AG04450 (cell line): ENCODE data around the gene STK10. TPM values are rescaled to one million over a fixed set of nuclear protein-coding genes. Genes with fewer than 3 reads are reported as not detected.

Source experiments
- CTCF ChIA-PET: fragments of 300-600, 350-600 bp; formaldehyde crosslinking; extraction: SDS; loops from one replicate; lab custom pipeline; 2022; ENCODE audit warnings: antibody characterized with exemption, inconsistent platforms; lab: Charles Lee
- POLR2A ChIA-PET: fragments of 350-600 bp; formaldehyde crosslinking; extraction: SDS; loops from one replicate; lab custom pipeline; 2021; ENCODE audit warnings: antibody characterized with exemption, inconsistent platforms; lab: Yijun Ruan, JAX
- DNase-seq: peaks from one replicate; pipeline ENCODE4 v3.0.0-alpha.2; 2011; ENCODE audit warnings: low read depth, low spot score
- H3K27ac ChIP-seq: one replicate; pipeline ENCODE4 v1.5.1; 2012; ENCODE audit warnings: low read depth, low read length, control low read depth
- H3K27me3 ChIP-seq: one replicate; pipeline ENCODE4 v1.6.0; 2012; ENCODE audit warnings: low read length; ENCODE audit not compliant: control insufficient read depth, insufficient read depth
- H3K4me3 ChIP-seq: 2 replicates; pipeline ENCODE4 v1.5.1; 2011; ENCODE audit warnings: mild to moderate bottlenecking, low read depth, low read length, control low read depth
- H3K9me3 ChIP-seq: 2 replicates; pipeline ENCODE4 v1.5.1; 2012; ENCODE audit warnings: low read length; ENCODE audit not compliant: control insufficient read depth, insufficient read depth
- polyA plus RNA-seq: library from polyadenylated mRNA; depleted of rRNA; stranded (reverse); fragments of >200 nt; gene quantifications from 2 replicates; pipeline ENCODE4 v1.2.3, GENCODE V29; 2011
- TF ChIP-seq, protein P1 (sequence below): IDR thresholded peaks from 2 replicates; pipeline ENCODE4 v1.5.1; 2011; ENCODE audit warnings: low read depth, low read length, control low read depth, inconsistent platforms

Gene STK10
- polyA plus RNA-seq, 1 experiment, result 7.8 TPM

DNA sequence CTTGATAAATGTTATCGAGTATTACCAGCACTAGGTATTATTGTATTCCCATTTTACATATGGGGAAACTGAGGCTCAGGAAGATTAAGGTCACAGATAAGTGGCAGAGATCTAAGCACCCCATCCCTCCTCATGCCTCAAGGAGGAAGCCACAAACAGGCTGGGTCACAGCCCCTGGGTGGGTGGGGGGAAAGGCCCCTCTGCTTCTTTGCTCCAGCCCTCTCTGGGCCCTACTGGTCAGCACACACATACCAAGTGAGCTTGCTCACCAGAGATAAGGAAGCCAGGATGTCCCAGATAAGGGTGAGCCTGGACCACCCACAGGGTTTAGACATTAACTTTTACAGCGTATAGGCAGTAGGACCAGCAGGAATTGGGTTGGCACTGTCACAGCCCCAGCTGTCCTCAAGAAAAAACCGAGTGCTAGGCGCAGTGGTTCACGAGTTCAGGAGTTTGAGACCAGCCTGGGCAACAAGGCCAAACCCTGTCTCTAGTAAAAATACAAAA is 45.3 kb downstream of the STK10 start:
- ChIA-PET CTCF (interaction anchor here (1.7 kb wide), 1 partner anchor 46 kb away, joined by 3 read pairs; no protein-coding TSS in a partner anchor), POLR2A (no interaction called here)
- DNase-seq, result no peak
- no peak overlapping the region for H3K4me3 ChIP-seq
- H3K27me3 ChIP-seq, result no peaks in the 10 kb centered on the region
- H3K27ac ChIP-seq, result no peak overlapping the region
- TF ChIP-seq, protein P1, sequence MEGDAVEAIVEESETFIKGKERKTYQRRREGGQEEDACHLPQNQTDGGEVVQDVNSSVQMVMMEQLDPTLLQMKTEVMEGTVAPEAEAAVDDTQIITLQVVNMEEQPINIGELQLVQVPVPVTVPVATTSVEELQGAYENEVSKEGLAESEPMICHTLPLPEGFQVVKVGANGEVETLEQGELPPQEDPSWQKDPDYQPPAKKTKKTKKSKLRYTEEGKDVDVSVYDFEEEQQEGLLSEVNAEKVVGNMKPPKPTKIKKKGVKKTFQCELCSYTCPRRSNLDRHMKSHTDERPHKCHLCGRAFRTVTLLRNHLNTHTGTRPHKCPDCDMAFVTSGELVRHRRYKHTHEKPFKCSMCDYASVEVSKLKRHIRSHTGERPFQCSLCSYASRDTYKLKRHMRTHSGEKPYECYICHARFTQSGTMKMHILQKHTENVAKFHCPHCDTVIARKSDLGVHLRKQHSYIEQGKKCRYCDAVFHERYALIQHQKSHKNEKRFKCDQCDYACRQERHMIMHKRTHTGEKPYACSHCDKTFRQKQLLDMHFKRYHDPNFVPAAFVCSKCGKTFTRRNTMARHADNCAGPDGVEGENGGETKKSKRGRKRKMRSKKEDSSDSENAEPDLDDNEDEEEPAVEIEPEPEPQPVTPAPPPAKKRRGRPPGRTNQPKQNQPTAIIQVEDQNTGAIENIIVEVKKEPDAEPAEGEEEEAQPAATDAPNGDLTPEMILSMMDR, result no peak
- peaks cover under 1% of the 10 kb centered on the region; the same call in 1 of the 2 replicates for H3K9me3 ChIP-seq

DNA sequence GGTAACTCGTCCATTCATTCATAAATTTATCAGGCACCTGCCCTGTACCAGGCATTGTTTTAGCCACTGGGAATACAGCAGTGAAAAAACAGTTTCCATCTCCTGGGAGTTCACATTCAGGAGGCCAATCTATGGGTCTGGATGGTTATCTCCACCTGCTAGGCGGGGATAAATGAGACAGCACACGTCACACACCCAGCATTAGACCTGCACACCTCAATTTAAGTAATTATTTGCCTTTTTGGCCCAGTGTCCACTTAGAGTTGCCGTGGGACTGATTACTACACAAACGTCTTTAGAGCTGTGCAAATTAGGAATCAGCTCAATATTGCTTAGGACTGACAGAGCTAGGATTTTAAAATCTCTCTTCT is 46.1 kb downstream of the STK10 start:
- no peak overlapping the region for H3K27ac ChIP-seq
- H3K9me3 ChIP-seq, result peaks cover 4% of the 10 kb centered on the region
- no peaks in the 10 kb centered on the region for H3K27me3 ChIP-seq
- H3K4me3 ChIP-seq, result no peak overlapping the region
- POLR2A ChIA-PET, result no interaction called here
- DNase-seq, result no peak
- TF ChIP-seq, protein P1, result no peak
- CTCF ChIA-PET, result interaction anchor here (0.8 to 1.7 kb wide), 2 partner anchors 18 to 47 kb away, joined by 3 read pairs; no protein-coding TSS in a partner anchor

DNA sequence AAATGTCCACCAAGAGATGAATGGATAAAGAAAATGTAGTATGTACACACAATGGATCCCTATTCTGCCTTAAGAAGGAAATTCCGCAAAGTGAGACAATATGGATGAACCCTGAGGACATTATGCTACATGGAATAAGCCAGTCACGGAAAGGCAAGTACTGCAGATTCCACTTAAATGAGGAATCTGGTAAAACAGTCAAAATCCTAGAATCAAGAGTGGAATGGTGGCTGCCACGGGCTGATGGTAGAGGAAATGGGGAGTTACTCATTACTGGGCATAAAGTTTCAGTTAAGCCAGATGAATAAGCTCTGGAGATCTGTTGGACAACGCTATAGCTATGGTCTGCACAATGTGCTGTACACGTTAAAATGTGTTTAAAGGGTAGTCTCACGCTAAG is 47.2 kb downstream of the STK10 start:
- CTCF ChIA-PET, result no interaction called here
- POLR2A ChIA-PET, result no interaction called here
- Histone ChIP-seq H3K4me3 (no peak overlapping the region), H3K27ac (no peak overlapping the region), H3K9me3 (peaks cover 4% of the 10 kb centered on the region), H3K27me3 (no peaks in the 10 kb centered on the region)
- no peak for DNase-seq
- TF ChIP-seq, protein P1, result no peak

DNA sequence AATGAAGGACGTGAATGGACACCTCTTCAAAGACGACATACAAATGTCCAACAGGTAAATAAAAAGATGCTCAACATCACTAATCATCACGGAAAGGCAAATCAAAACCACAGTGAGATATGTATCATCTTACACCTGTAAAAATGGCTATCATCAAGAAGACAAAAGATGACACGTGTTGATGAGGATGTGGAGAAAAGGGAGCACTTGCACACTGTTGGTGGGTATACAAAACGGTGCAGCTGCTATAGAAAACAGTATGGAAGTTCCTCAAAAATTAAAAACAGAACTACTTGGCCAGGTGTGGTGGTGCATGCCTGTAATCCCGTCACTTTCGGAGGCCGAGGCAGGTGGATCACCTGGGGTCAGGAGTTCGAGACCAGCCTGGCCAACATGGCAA is 47.9 kb downstream of the STK10 start:
- no peaks in the 10 kb centered on the region for H3K27me3 ChIP-seq
- CTCF ChIA-PET, result no interaction called here
- POLR2A ChIA-PET, result no interaction called here

DNA sequence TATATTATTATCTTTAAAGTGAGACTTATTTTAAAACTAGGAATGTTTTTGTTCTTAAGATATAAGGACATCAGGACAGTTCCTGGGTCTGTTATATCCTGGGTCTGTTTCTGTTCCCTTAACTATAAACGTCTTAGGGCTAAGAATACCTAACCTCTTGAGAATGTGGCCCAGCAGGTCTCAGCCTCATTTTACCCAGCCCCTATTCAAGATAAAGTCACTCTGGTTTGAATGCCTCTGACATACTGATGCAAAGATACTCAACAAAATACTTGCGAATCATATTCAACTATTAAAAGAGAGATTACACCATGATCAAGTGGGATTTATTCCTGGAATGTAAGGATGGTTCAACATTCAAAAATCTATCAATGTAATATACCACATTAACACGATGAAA is 51.0 kb downstream of the STK10 start:
- Histone ChIP-seq H3K4me3 (no peak overlapping the region), H3K27ac (no peak overlapping the region), H3K27me3 (no peaks in the 10 kb centered on the region), H3K9me3 (peaks cover 7% of the 10 kb centered on the region)
- DNase-seq, result no peak
- ChIA-PET CTCF (no interaction called here), POLR2A (no interaction called here)
- TF ChIP-seq, protein P1, result no peak

More for the DNA sequence above, 47.9 kb downstream of the STK10 start:
- DNase-seq, result no peak
- Histone ChIP-seq H3K4me3 (no peak overlapping the region), H3K9me3 (peaks cover 4% of the 10 kb centered on the region), H3K27ac (no peak overlapping the region)
- TF ChIP-seq, protein P1, result no peak
